ENCODE measurements around the gene OSBPL3. TPM values are rescaled to one million over a fixed set of nuclear protein-coding genes. Genes with fewer than 3 reads are reported as not detected.

The OSBPL3 gene
- total and polyA plus RNA-seq, 8 donors = 2.0 to 25.0 (median 9.9) TPM

GRCh38 chr7:24948739-24949138 is 31.2 kb downstream of the OSBPL3 start:
- H3K27ac ChIP-seq = no peak overlapping the region
- no peaks in the 10 kb centered on the region for H3K27me3 ChIP-seq
- no peaks in the 10 kb centered on the region for H3K36me3 ChIP-seq
- no peak for DNase-seq
- 63 to 84% (median 76%) methylated on average over 4 of the region's 4 CpGs for WGBS, 5 donors
- H3K4me1 ChIP-seq = peaks cover 0 to 11% (median 0%) of the 10 kb centered on the region in 4 donors
- H3K4me3 ChIP-seq = no peak overlapping the region
- H3K9me3 ChIP-seq = no peaks in the 10 kb centered on the region
- TF ChIP-seq CTCF (IDR thresholded peaks at IDR 0.05) = no peak
- no peak for TF ChIP-seq EP300 (IDR thresholded peaks at IDR 0.05)
- intact Hi-C loops (cut with DNase I; ENCODE audit: low total_unique reads) = no loop called here

- Histone ChIP-seq H3K4me3 (no peak overlapping the region), H3K27ac (no peak overlapping the region), H3K4me1 (peaks cover 0 to 11% (median 0%) of the 10 kb centered on the region in 4 donors), H3K9me3 (no peaks in the 10 kb centered on the region), H3K36me3 (no peaks in the 10 kb centered on the region), H3K27me3 (no peaks in the 10 kb centered on the region)
- intact Hi-C loops (cut with DNase I; ENCODE audit: low total_unique reads) = no loop called here
- DNase-seq = peak in 1 of 2 donors; percentile 25
- TF ChIP-seq POLR2A (IDR thresholded peaks at IDR 0.05) = no peak
- no peak for TF ChIP-seq POLR2AphosphoS5 (IDR thresholded peaks at IDR 0.05)
- TF ChIP-seq CTCF (IDR thresholded peaks at IDR 0.05) = no peak
- TF ChIP-seq EP300 (IDR thresholded peaks at IDR 0.05) = no peak
- 32 to 60% (median 43%) methylated on average over 1 of the region's 1 CpG for WGBS, 5 donors
Measured at GRCh38 chr7:24946467-24946866, 33.5 kb downstream of the OSBPL3 start.

GRCh38 chr7:24945899-24946298 is 34.1 kb downstream of the OSBPL3 start:
- Histone ChIP-seq H3K36me3 (no peaks in the 10 kb centered on the region), H3K4me1 (peaks cover 0 to 11% (median 0%) of the 10 kb centered on the region in 4 donors), H3K27ac (no peak overlapping the region), H3K9me3 (no peaks in the 10 kb centered on the region), H3K27me3 (no peaks in the 10 kb centered on the region), H3K4me3 (no peak overlapping the region)
- DNase-seq = no peak
- TF ChIP-seq CTCF (IDR thresholded peaks at IDR 0.05) = no peak
- TF ChIP-seq EP300 (IDR thresholded peaks at IDR 0.05) = no peak
- TF ChIP-seq POLR2A (IDR thresholded peaks at IDR 0.05) = no peak
- no peak for TF ChIP-seq POLR2AphosphoS5 (IDR thresholded peaks at IDR 0.05)
- WGBS, 5 donors = 0% methylated on average over 1 of the region's 1 CpG
- intact Hi-C loops (cut with DNase I; ENCODE audit: low total_unique reads) = no loop called here

GRCh38 chr7:24943096-24943948 is 36.7 kb downstream of the OSBPL3 start:
- intact Hi-C loops (cut with DNase I; ENCODE audit: low total_unique reads) = no loop called here
- H3K36me3 ChIP-seq = no peaks in the 10 kb centered on the region
- 78 to 85% (median 83%) methylated on average over 5 of the region's 5 CpGs for whole genome bisulfite sequencing, 5 donors

More at GRCh38 chr7:24943096-24943948, 36.7 kb downstream of the OSBPL3 start:
- Histone ChIP-seq H3K27me3 (no peaks in the 10 kb centered on the region), H3K4me3 (no peak overlapping the region), H3K9me3 (no peaks in the 10 kb centered on the region), H3K4me1 (peaks cover 0 to 12% (median 0%) of the 10 kb centered on the region in 4 donors), H3K27ac (no peak overlapping the region)
- no peak for DNase-seq
- TF ChIP-seq EP300 (IDR thresholded peaks at IDR 0.05) (no peak), POLR2AphosphoS5 (IDR thresholded peaks at IDR 0.05) (no peak), POLR2A (IDR thresholded peaks at IDR 0.05) (no peak), CTCF (IDR thresholded peaks at IDR 0.05) (no peak)
